ENCODE results near the gene PBX4.

PBX4 gene

GRCh38 chr19:19534556-19535265 lies 83.8 kb downstream of the PBX4 start (continued):
- TF ChIP-seq ZBTB7A (tag by site-specific recombination; IDR thresholded peaks at IDR 0.05; ENCODE audit: low read depth) (no peak), ZNF555 (tag by site-specific recombination; conservative IDR thresholded peaks at IDR 0.05) (no peak), HIC1 (tag by site-specific recombination; IDR thresholded peaks at IDR 0.05) (no peak), GLIS1 (tag by site-specific recombination; IDR thresholded peaks at IDR 0.05) (no peak), KLF16 (tag by site-specific recombination; IDR thresholded peaks at IDR 0.05) (no peak), GFI1B (tag by site-specific recombination; IDR thresholded peaks at IDR 0.05) (no peak), ATF2 (tag by site-specific recombination; IDR thresholded peaks at IDR 0.05; ENCODE audit: low read depth) (no peak)
- TF ChIP-seq, protein P1, sequence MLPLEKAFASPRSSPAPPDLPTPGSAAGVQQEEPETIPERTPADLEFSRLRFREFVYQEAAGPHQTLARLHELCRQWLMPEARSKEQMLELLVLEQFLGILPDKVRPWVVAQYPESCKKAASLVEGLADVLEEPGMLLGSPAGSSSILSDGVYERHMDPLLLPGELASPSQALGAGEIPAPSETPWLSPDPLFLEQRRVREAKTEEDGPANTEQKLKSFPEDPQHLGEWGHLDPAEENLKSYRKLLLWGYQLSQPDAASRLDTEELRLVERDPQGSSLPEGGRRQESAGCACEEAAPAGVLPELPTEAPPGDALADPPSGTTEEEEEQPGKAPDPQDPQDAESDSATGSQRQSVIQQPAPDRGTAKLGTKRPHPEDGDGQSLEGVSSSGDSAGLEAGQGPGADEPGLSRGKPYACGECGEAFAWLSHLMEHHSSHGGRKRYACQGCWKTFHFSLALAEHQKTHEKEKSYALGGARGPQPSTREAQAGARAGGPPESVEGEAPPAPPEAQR (tag by site-specific recombination; IDR thresholded peaks at IDR 0.05), result no peak

DNA sequence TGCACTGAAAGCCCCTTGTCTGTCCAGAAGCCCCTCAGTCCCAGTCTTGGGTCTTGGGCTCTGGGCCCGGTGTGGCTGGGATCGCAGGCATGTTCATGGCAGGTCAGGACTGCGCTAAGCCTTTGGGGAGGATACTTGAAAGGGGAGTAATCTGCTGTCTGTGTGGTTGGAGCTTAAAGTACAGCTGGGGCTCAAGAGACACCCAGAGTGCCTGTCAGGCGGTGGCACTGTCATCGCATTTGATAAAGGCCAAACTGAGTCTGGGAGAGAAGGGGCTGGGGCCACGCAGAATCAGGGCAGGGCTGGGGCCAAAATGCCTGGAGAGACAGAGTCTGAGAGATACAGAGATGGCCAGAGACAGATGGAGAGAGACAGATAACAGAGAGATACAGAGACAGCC lies 84.6 kb downstream of the PBX4 start:
- Histone ChIP-seq H3K9me3 (ENCODE audit: control insufficient read depth, insufficient read depth, low read depth, low read length) (no peaks in the 10 kb centered on the region), H3K4me1 (ENCODE audit: control insufficient read depth, insufficient read depth, low read length) (no peaks in the 10 kb centered on the region; the same call in 1 of the 2 replicates), H3K27ac (ENCODE audit: extremely low read depth, low read depth, low read length) (no peak overlapping the region), H3K36me3 (ENCODE audit: control insufficient read depth in 2 of 2, insufficient read depth in 1 of 2, low read length in 2 of 2) (peaks cover 10 to 38% of the 10 kb centered on the region in 2 experiments; a peak in 1 of 3 replicates), H3K4me3 (ENCODE audit: low read depth, low read length) (no peak overlapping the region)
- POLR2A ChIA-PET, result no interaction called here
- CTCF ChIA-PET, result interaction anchor here (7.3 kb wide), 1 partner anchor 20 kb away, joined by 75 read pairs; no protein-coding TSS in a partner anchor
- TF ChIP-seq HOXA7 (CRISPR knock-in tag; IDR thresholded peaks at IDR 0.05; ENCODE audit: borderline replicate concordance), result no peak
- no peak for TF ChIP-seq ZSCAN23 (tag by site-specific recombination; IDR thresholded peaks at IDR 0.05)
- no peak for TF ChIP-seq ZNF350 (tag by site-specific recombination; IDR thresholded peaks at IDR 0.05)
- no peak for TF ChIP-seq ZBTB7A (tag by site-specific recombination; IDR thresholded peaks at IDR 0.05; ENCODE audit: low read depth)
- TF ChIP-seq ZNF132 (tag by site-specific recombination; IDR thresholded peaks at IDR 0.05; ENCODE audit: borderline replicate concordance), result no peak
- no peak for TF ChIP-seq ZNF626 (tag by site-specific recombination; IDR thresholded peaks at IDR 0.05)

DNA sequence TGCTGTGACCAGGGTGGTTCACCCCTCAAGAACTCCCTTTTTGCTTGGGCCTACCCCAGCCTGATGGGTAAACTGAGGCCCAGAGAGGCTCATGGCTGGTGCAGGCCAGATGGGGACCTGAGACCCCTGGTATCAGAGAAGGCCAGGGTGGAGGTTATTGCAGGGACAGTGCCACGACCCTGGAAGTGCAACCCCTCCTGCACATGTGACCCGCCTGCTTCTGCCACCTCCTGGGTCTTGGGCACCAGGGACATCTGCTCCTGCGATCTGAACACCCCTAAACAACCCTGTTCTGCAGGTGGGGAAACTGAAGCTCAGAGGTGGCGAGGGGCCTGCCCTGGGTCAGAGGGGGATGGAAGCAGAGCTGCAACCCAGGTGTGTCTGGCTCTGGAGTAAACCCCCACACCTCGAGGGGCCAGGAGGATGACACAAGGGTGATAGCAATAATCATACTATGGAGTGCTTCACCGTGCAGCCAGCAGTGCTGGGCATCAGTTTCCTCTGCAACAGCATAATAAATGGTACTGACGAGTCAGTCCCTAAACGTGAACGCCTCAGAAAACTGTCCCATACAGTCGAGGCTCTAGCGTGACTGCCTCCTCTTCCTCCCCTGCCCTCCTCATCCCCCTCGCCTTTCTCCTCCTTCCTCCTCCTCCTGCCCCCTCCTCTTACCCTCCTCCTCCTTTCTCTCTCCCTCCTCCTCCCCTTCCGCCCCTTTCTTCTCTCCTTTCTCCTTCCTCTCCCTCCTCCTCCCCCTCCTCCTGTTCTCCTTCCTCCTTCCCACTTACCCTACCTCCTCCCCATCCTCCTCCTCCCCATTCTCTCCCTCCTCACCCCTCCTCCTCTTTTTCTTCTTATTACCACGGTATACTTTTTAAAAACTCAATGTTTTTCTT lies 85.4 kb downstream of the PBX4 start:
- H3K36me3 ChIP-seq (ENCODE audit: control insufficient read depth in 2 of 2, insufficient read depth in 1 of 2, low read length in 2 of 2), result peaks cover 10 to 45% of the 10 kb centered on the region in 2 experiments; a peak in 1 of 3 replicates
- H3K9me3 ChIP-seq (ENCODE audit: control insufficient read depth, insufficient read depth, low read depth, low read length), result no peaks in the 10 kb centered on the region
- H3K4me1 ChIP-seq (ENCODE audit: control insufficient read depth, insufficient read depth, low read length), result no peaks in the 10 kb centered on the region
- no peak overlapping the region for H3K27ac ChIP-seq (ENCODE audit: extremely low read depth, low read depth, low read length)
- POLR2A ChIA-PET, result interaction anchor here (0.8 to 1.6 kb wide), 5 partner anchors 17 to 112 kb away, joined by 3 to 7 read pairs (median 3); partner anchors contain the start of gene NDUFA13
- CTCF ChIA-PET, result interaction anchor here (0.6 to 7.3 kb wide), 20 partner anchors 9 to 910 kb away, joined by 3 to 75 read pairs (median 4); partner anchors contain the start of genes GMIP and LPAR2
- H3K4me3 ChIP-seq (ENCODE audit: low read depth, low read length), result no peak overlapping the region
- TF ChIP-seq TRIM28 (IDR thresholded peaks at IDR 0.05; ENCODE audit: borderline replicate concordance, low read length) (no peak), ZNF664 (tag by site-specific recombination; IDR thresholded peaks at IDR 0.05) (no peak), ZNF404 (tag by site-specific recombination; IDR thresholded peaks at IDR 0.05) (no peak), BCL11B (tag by site-specific recombination; IDR thresholded peaks at IDR 0.05; ENCODE audit: low read depth) (no peak), ZNF785 (tag by site-specific recombination; IDR thresholded peaks at IDR 0.05) (no peak), EGR2 (tag by site-specific recombination; IDR thresholded peaks at IDR 0.05; ENCODE audit: low read depth) (peak; percentile 92), ZNF302 (tag by site-specific recombination; IDR thresholded peaks at IDR 0.05; ENCODE audit: low read depth) (no peak), PRDM1 (tag by site-specific recombination; IDR thresholded peaks at IDR 0.05) (peak; percentile 49; the same call in 1 of the 2 replicates)
- TF ChIP-seq, protein P2, sequence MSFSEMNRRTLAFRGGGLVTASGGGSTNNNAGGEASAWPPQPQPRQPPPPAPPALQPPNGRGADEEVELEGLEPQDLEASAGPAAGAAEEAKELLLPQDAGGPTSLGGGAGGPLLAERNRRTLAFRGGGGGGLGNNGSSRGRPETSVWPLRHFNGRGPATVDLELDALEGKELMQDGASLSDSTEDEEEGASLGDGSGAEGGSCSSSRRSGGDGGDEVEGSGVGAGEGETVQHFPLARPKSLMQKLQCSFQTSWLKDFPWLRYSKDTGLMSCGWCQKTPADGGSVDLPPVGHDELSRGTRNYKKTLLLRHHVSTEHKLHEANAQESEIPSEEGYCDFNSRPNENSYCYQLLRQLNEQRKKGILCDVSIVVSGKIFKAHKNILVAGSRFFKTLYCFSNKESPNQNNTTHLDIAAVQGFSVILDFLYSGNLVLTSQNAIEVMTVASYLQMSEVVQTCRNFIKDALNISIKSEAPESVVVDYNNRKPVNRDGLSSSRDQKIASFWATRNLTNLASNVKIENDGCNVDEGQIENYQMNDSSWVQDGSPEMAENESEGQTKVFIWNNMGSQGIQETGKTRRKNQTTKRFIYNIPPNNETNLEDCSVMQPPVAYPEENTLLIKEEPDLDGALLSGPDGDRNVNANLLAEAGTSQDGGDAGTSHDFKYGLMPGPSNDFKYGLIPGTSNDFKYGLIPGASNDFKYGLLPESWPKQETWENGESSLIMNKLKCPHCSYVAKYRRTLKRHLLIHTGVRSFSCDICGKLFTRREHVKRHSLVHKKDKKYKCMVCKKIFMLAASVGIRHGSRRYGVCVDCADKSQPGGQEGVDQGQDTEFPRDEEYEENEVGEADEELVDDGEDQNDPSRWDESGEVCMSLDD (tag by site-specific recombination; IDR thresholded peaks at IDR 0.05), result no peak
